HFF-Myc (cell line): ENCODE results near the gene LRRC37A2.
"Not testable (repeated sequence)": the region's sequence is repeated elsewhere in the genome, so short reads cannot be mapped to it uniquely, and the experiment has no call there.

Experiments
- DNase-seq: peaks from one replicate; pipeline ENCODE4 v3.0.0-alpha.2; 2011; ENCODE audit warnings: low read depth; ENCODE audit errors: extremely low read depth
- H3K4me3 ChIP-seq: replicated peaks from 2 replicates; pipeline ENCODE4 v1.5.1; 2011; ENCODE audit warnings: low read depth, mild to moderate bottlenecking, control low read depth, low read length

Gene LRRC37A2

GRCh38 chr17:46590157-46591146 is 78.2 kb downstream of the LRRC37A2 start, which contains the start of gene NSF:
Gene NSF (plus strand): TSS chr17:46590669. CDS start chr17:46590776, 107 bp downstream.
- DNase-seq, H3K4me3 ChIP-seq: not testable (repeated sequence)

- not testable (repeated sequence) for DNase-seq, H3K4me3 ChIP-seq
Observed at GRCh38 chr17:46591332-46591731, 79.1 kb downstream of the LRRC37A2 start.

DNA sequence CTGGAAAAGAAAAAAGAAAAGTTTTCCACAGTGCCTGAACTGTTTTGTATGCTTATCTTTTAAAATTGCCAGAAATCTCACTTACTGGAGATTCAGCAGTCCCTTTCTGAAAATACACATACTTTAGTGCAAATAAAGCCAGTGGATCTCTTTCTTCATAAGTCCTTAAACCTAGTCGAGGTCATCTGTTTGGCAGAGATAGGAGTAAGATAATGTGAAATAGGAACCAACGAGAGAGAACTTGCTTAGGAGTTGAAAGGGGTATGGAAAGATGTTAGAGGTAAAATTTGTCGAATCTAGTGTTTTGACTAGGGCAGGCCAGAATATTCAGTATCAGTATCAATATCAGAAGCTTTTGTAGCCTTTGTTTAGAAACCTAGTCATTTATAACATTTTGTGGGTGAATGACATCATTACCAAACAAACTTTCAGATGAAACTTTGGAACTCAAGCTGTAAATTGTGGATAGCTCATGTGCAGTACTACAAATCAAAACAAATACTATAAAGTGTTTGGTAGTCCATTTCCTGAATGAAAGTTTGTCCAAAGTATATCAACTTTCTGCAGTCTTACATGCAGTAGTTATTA is 86.2 kb downstream of the LRRC37A2 start:
- not testable (repeated sequence) for DNase-seq, H3K4me3 ChIP-seq

- not testable (repeated sequence) for DNase-seq, H3K4me3 ChIP-seq
Observed at GRCh38 chr17:46600767-46601166, 88.5 kb downstream of the LRRC37A2 start.

GRCh38 chr17:46603125-46603524 is 90.9 kb downstream of the LRRC37A2 start:
- DNase-seq, H3K4me3 ChIP-seq: not testable (repeated sequence)
